ENCODE data around the gene HOXD13. TPM values are rescaled to one million over a fixed set of nuclear protein-coding genes. Genes with fewer than 3 reads are reported as not detected.

The HOXD13 gene
- total RNA-seq (2022; extraction: Qiagen RNA extraction), result 0.12 to 0.19 TPM (median 0.14 TPM) in 5 replicates

GRCh38 chr2:176092270-176093144, at the start of gene HOXD13:
Gene HOXD13 (plus strand): TSS chr2:176092721. CDS start chr2:176092891, 170 bp downstream.

GRCh38 chr2:176083796-176084261, 8.7 kb upstream of the HOXD13 start, which contains the start of gene EVX2:
Gene EVX2 (minus strand): TSS chr2:176083962. CDS start chr2:176083776, 186 bp downstream.

GRCh38 chr2:176099728-176100546, 7.4 kb downstream of the HOXD13 start, which contains the start of gene HOXD12:
Gene HOXD12 (plus strand): TSS chr2:176099795. CDS start chr2:176099802, 7 bp downstream.

GRCh38 chr2:176106581-176107539, 14.3 kb downstream of the HOXD13 start, which contains the start of gene HOXD11:
Gene HOXD11 (plus strand): TSS chr2:176107280. CDS start chr2:176107356, 76 bp downstream.

GRCh38 chr2:176115883-176116813, 23.6 kb downstream of the HOXD13 start, which contains the start of gene HOXD10:
Gene HOXD10 (plus strand): TSS chr2:176116778. CDS start chr2:176116834, 56 bp downstream.

GRCh38 chr2:176122683-176123410, 30.3 kb downstream of the HOXD13 start, which contains the start of gene HOXD9:
Gene HOXD9 (plus strand): TSS chr2:176122719. CDS start chr2:176122769, 50 bp downstream.

GRCh38 chr2:176128982-176129796, 36.7 kb downstream of the HOXD13 start, which contains the start of gene HOXD8:
Gene HOXD8 (plus strand): TSS chr2:176129705. CDS start chr2:176130367, 662 bp downstream.

Other genes starting within 250 kb of the HOXD13 start
- 13.9 to 18.6 TPM (median 16.1 TPM) in 5 replicates for gene LNPK, start 90.5 kb upstream of the HOXD13 start, total RNA-seq (2022; extraction: Qiagen RNA extraction)
- not detected in 5 replicates for gene EVX2, start 8.8 kb upstream of the HOXD13 start, total RNA-seq (2022; extraction: Qiagen RNA extraction)
- gene HOXD12, start 7.1 kb downstream of the HOXD13 start, total RNA-seq (2022; extraction: Qiagen RNA extraction), result not detected in 5 replicates
- 5.1 to 6.3 TPM (median 5.8 TPM) in 5 replicates for gene HOXD11, start 14.6 kb downstream of the HOXD13 start, total RNA-seq (2022; extraction: Qiagen RNA extraction)
- 4.1 to 6.7 TPM (median 5.3 TPM) in 5 replicates for gene HOXD10, start 24.1 kb downstream of the HOXD13 start, total RNA-seq (2022; extraction: Qiagen RNA extraction)
- gene HOXD9, start 30.0 kb downstream of the HOXD13 start, total RNA-seq (2022; extraction: Qiagen RNA extraction), result 0.82 to 1.4 TPM (median 0.93 TPM) in 5 replicates
- 5.0 to 5.4 TPM (median 5.3 TPM) in 5 replicates for gene HOXD8, start 37.0 kb downstream of the HOXD13 start, total RNA-seq (2022; extraction: Qiagen RNA extraction)
- 0.10 to 0.46 TPM (median 0.38 TPM) in 5 replicates for gene HOXD4, start 58.8 kb downstream of the HOXD13 start, total RNA-seq (2022; extraction: Qiagen RNA extraction)
- gene HOXD3, start 64.6 kb downstream of the HOXD13 start, total RNA-seq (2022; extraction: Qiagen RNA extraction), result 0.14 to 0.21 TPM (median 0.18 TPM) in 3 of 5 replicates, not detected in the others
- gene HOXD1, start 95.9 kb downstream of the HOXD13 start, total RNA-seq (2022; extraction: Qiagen RNA extraction), result 0.15 to 0.25 TPM (median 0.21 TPM) in 5 replicates
- gene MTX2, start 176.7 kb downstream of the HOXD13 start, total RNA-seq (2022; extraction: Qiagen RNA extraction), result 39.9 to 44.7 TPM (median 42.7 TPM) in 5 replicates